ENCODE measurements around the gene L3MBTL2.

Gene L3MBTL2

GRCh38 chr22:41280065-41280464 is 75.0 kb downstream of the L3MBTL2 start:
- DNase-seq = peak in 1 of 2 experiments; percentile 16

GRCh38 chr22:41280854-41281253 is 75.7 kb downstream of the L3MBTL2 start:
- no peak for DNase-seq

Measured in NCI-H187 (cell line).